Transverse colon (tissue), 4 donors: Measurements from ENCODE around the gene TANGO2. TPM values are rescaled to one million over a fixed set of nuclear protein-coding genes. Genes with fewer than 3 reads are reported as not detected.
A peak's percentile ranks its signal among the peaks of the same experiment; 100 is the strongest.

Experiments used
- DNase-seq: peaks from one replicate; pipeline ENCODE4 v3.0.0-alpha.2; 2019
- H3K27ac ChIP-seq, 4 donors: fragments of 200-600 bp; sonication (generic); 2 replicates each; pipeline ENCODE4 v1.5.1; 2016 to 2018; ENCODE audit warnings: inconsistent platforms in 4 of 4
- H3K27me3 ChIP-seq: fragments of 200-600 bp; sonication (generic); 2 replicates; pipeline ENCODE4 v1.5.1; 2017; ENCODE audit warnings: inconsistent platforms
- H3K36me3 ChIP-seq, 4 donors: fragments of 200-600 bp; sonication (generic); 2 replicates each; pipeline ENCODE4 v1.5.1; 2017 to 2019; ENCODE audit warnings: inconsistent platforms in 4 of 4
- H3K4me1 ChIP-seq, 4 donors: fragments of 200-600 bp; sonication (generic); 2 replicates each; pipeline ENCODE4 v1.5.1; 2017 to 2020; ENCODE audit warnings: inconsistent platforms in 4 of 4
- H3K4me3 ChIP-seq, 4 donors: fragments of 200-600 bp; sonication (generic); 1 replicate in 1 of 4; 2 replicates in 3 of 4; pipeline versions ENCODE4 v1.5.1 to v1.6.1; 2017 to 2019; ENCODE audit warnings: inconsistent platforms in 4 of 4
- H3K9me3 ChIP-seq, 2 donors: fragments of 200-600 bp; sonication (generic); 2 replicates each; pipeline ENCODE4 v1.5.1; 2017 to 2019; ENCODE audit warnings: inconsistent platforms in 2 of 2
- CTCF ChIP-seq, 5 experiments: fragments of 200-600 bp in 3 of 5; fragments of 450-650 bp in 2 of 5; sonication (generic) in 3 of 5; IDR thresholded peaks; 1 replicate in 2 of 5; 2 replicates in 3 of 5; pipeline ENCODE4 v1.5.1; 2016 to 2017; ENCODE audit warnings: antibody characterized with exemption in 5 of 5, inconsistent platforms in 3 of 5, mild to moderate bottlenecking in 2 of 5, moderate library complexity in 1 of 5
- EP300 ChIP-seq: sonication (generic); formaldehyde crosslinking; IDR thresholded peaks from one replicate; pipeline ENCODE4 v1.6.1; 2017; ENCODE audit warnings: antibody characterized with exemption, low read depth
- POLR2A ChIP-seq: fragments of 450-650 bp; IDR thresholded peaks from one replicate; pipeline ENCODE4 v1.6.1; 2016; ENCODE audit warnings: antibody characterized with exemption, mild to moderate bottlenecking, moderate library complexity
- POLR2AphosphoS5 ChIP-seq, 3 donors: sonication (generic); formaldehyde crosslinking; IDR thresholded peaks; one replicate each; pipeline ENCODE4 v1.6.1; 2016; ENCODE audit warnings: antibody characterized with exemption in 3 of 3
- WGBS, 2 donors: methylation state at CpG; one replicate each; pipeline ENCODE4 v1.1.5; 2018; ENCODE audit warnings: low coverage in 1 of 2; 5-methylcytosine and 5-hydroxymethylcytosine counted together
- in situ Hi-C, 4 donors: fragments of 200-750 bp; cut with MboI; loops; one replicate each; pipeline versions ENCODE4 v1.15.0 to v1.15.1; 2017; ENCODE audit warnings: low sequenced_read_pairs in 3 of 4, low pct_ligation_motif_present in 1 of 4, low pct_unique_long_range_greater_than_20kb in 1 of 4
- intact Hi-C: fragments of 100-400 bp; cut with DNase I; formaldehyde crosslinking; loops from one replicate; pipeline ENCODE4 v1.15.1; 2023; ENCODE audit warnings: low total_unique reads
- total RNA-seq, 4 donors: library from RNA; depleted of rRNA; stranded (reverse); fragments of >200 nt; gene quantifications; one replicate each; pipeline ENCODE4 v1.1.0, GENCODE V29; 2016

TANGO2 gene
- total RNA-seq, 4 donors from 2014 or later = 32.9 to 101 (median 50.6) TPM

GRCh38 chr22:19986410-19987341 lies 34.2 kb upstream of the TANGO2 start:
- intact Hi-C loops = no loop called here
- TF ChIP-seq POLR2A (peak; percentile 56), POLR2AphosphoS5 (IDR thresholded peaks at IDR 0.05) (peak; percentile 73 to 79 (median 75)), CTCF (IDR thresholded peaks at IDR 0.05) (no peak), EP300 (no peak)
- Histone ChIP-seq H3K27me3 (no peaks in the 10 kb centered on the region), H3K27ac (peak overlapping the region; percentile 74 to 93 (median 86)), H3K36me3 (no peaks in the 10 kb centered on the region), H3K4me3 (peak overlapping the region; percentile 55 to 95 (median 68)), H3K4me1 (peaks cover 7 to 20% (median 14%) of the 10 kb centered on the region in 4 donors), H3K9me3 (no peaks in the 10 kb centered on the region)
- in situ Hi-C loops = no loop called here
- DNase-seq = peak; percentile 83
- WGBS, 2 donors = 4% methylated on average over 42 of the region's 76 CpGs; no CpG with 5 or more reads in 1 of the 2 donors

DNA sequence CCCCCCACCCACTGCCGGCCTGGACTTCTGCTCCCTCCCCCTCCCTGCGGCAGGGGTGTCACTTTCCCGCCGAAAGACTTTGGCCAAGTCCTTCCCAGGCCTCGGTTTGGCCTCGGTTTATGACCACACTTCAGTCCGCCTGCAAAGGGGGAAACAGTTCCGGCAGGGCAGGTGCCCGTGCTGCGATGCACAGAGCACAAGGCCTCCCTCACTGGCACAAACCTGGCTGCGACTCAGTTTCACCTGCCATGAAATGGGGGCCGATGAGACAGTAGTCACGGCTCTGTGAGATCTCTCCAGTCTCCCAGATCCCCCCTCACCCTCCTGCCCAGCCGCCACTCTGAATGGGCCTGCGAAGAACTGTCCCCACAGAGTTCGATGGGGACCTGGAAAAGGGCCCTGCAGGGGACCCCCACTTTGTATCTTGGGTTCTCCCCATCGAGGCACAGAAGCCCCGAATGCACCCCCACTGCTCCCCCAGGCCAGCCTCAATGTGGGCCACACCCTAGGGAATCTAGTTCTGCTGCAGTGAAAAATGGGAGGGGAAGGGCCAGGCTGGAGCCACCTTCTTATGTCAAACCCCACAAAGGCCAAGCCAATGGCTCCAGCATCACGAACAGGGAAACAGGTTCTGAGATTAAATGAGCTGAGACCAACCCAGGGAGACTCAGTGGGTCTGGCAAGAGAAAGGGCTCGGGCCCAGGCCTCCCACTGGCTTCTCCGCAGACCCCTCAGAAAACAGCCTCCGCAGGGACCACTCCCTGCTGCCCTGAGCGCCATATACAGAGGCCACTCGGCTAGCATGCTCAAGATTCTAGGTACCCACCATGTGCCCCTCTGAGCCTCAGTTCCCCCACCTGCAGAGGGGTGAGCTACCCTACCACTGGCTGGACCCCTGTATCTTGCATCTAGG lies 33.3 kb upstream of the TANGO2 start:
- TF ChIP-seq POLR2AphosphoS5 (IDR thresholded peaks at IDR 0.05) (no peak), CTCF (IDR thresholded peaks at IDR 0.05) (no peak), EP300 (no peak), POLR2A (no peak)
- H3K27me3 ChIP-seq = no peaks in the 10 kb centered on the region
- H3K4me1 ChIP-seq = peaks cover 7 to 20% (median 14%) of the 10 kb centered on the region in 4 donors
- H3K27ac ChIP-seq = peak overlapping the region; percentile 74 to 93 (median 86)
- in situ Hi-C loops (no loop called here), intact Hi-C loops (no loop called here)
- peak overlapping the region in 3 of 4 donors; percentile 55 to 68 (median 67) for H3K4me3 ChIP-seq
- peak; percentile 23 for DNase-seq
- no peaks in the 10 kb centered on the region for H3K36me3 ChIP-seq
- H3K9me3 ChIP-seq = no peaks in the 10 kb centered on the region
- WGBS, 2 donors = 57% methylated on average over 19 of the region's 24 CpGs; no CpG with 5 or more reads in 1 of the 2 donors

DNA sequence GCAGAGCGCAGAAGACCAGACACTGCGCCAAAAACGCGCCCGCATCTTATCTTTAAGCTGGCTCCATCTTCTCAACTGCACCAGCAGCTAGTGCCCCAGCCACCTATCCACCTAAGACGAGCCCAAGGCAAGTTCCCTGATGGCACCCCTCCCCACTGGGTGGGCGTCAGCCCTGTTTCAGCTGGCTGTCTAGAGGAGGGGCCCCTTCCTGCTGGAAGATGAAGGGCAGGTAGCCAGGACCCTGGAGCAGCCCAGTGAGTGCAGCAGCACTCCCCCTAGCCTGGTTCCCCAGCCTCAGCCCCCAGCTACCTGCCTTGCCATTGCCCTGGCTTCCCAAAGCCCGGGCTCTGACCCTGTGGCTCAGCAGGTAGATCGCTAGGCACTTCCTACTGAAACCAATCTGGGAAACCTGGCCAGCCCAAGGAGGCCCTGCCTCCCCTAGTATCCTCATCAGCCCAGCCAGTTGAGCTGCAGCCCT lies 32.5 kb upstream of the TANGO2 start:
- intact Hi-C loops = no loop called here
- H3K27me3 ChIP-seq = no peaks in the 10 kb centered on the region
- 91 to 100% methylated on average over 2 to 8 of the region's 9 CpGs for WGBS, 2 donors

DNA sequence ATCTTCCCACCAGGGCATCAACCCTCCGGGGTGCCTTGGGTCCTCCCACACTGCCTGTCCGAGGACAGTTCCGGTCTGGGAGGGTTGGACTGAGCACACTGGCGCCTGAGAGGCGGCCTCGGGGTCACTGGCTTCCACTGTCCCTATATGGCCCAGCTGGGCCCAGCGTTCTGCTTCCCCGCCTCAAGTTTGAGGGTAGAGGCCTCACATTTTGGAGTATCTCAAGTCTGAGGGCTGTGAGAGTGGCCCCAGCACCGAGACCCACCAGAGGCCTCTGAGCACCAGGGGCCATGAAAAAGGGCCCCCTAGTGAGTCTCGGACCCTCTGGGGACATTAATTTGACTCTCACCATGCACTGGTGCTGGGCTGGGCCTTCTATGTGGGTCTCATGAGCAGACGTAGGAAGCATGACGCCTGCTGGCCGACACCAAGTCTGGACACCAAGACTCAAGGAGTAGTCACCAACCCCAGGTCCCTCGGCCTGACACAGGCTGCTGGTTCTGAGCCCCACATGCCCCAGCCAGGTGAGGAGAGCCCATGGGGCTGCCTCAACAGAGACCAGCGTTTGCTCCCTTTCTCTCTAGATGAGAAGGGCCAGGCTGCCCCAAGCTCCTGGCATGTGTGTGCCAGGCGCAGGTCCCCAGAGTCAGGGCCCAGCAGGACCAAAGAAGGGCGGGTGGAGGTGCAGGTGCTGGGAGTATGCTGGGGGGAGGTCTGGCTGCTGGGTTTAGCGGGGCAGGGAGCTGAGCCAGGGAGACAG lies 31.8 kb upstream of the TANGO2 start:
- Histone ChIP-seq H3K4me3 (no peak overlapping the region), H3K36me3 (no peaks in the 10 kb centered on the region), H3K9me3 (no peaks in the 10 kb centered on the region), H3K27ac (no peak overlapping the region), H3K4me1 (peaks cover 7 to 20% (median 14%) of the 10 kb centered on the region in 4 donors), H3K27me3 (no peaks in the 10 kb centered on the region)
- in situ Hi-C loops = no loop called here
- no peak for DNase-seq
- WGBS, 2 donors = 86% methylated on average over 16 of the region's 18 CpGs; no CpG with 5 or more reads in 1 of the 2 donors
- intact Hi-C loops = no loop called here
- TF ChIP-seq CTCF (IDR thresholded peaks at IDR 0.05) (no peak), POLR2AphosphoS5 (IDR thresholded peaks at IDR 0.05) (no peak), EP300 (no peak), POLR2A (no peak)

More for the DNA sequence above, 32.5 kb upstream of the TANGO2 start:
- H3K36me3 ChIP-seq = no peaks in the 10 kb centered on the region
- in situ Hi-C loops = no loop called here
- H3K27ac ChIP-seq = no peak overlapping the region
- H3K4me3 ChIP-seq = no peak overlapping the region
- DNase-seq = no peak
- H3K4me1 ChIP-seq = peaks cover 7 to 20% (median 14%) of the 10 kb centered on the region in 4 donors
- no peak for TF ChIP-seq EP300
- H3K9me3 ChIP-seq = no peaks in the 10 kb centered on the region
